ENCODE measurements around the gene ABCC1.

GRCh38 chr16:16099320-16099719, 149.9 kb downstream of the ABCC1 start:
- TF ChIP-seq CTCF (IDR thresholded peaks at IDR 0.05; ENCODE audit: borderline replicate concordance, extremely low read depth, low read length, poor library complexity, severe bottlenecking) (no peak), EZH2 (IDR thresholded peaks at IDR 0.05; ENCODE audit: borderline replicate concordance, low read depth, low read length, severe bottlenecking) (no peak)

Measured in DND-41 (cell line).